ENCODE data around the gene IMMT. TPM values are rescaled to one million over a fixed set of nuclear protein-coding genes. Genes with fewer than 3 reads are reported as not detected.

Gene IMMT
- total RNA-seq, 1 experiment from 2014 or later = 112 TPM

DNA sequence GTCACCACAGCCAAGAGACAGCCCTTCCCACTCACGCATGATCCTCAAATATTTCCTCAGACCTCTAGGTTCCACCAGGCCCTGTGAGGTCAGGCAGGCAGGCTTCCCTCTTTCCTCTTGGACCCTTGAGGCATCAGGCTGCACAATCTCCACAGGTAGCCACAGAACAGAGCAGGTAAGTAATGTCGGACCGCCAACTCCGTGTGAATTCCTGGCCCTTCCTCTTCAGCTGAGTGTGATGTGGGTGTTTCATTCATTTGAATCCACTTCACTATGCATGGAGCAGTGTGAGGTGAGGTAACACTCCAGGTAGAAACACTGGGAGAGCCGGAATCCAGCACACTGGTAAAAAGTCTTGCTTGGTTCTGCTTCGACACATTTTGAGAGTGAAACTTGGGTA is 48.0 kb upstream of the IMMT start:
- Histone ChIP-seq H2BK12ac (ENCODE audit: insufficient read length, low read depth, low read length) (no peak overlapping the region), H2BK120ac (ENCODE audit: low read depth, low read length, poor library complexity, severe bottlenecking) (no peak overlapping the region), H2AK5ac (ENCODE audit: insufficient read length, low read length) (no peak overlapping the region), H3K23me2 (ENCODE audit: insufficient read length, low read depth, low read length, poor library complexity, severe bottlenecking) (no peaks in the 10 kb centered on the region), H4K20me1 (ENCODE audit: control insufficient read depth, insufficient read depth, insufficient read length) (no peaks in the 10 kb centered on the region), H3K18ac (ENCODE audit: insufficient read length, low read depth, low read length) (no peak overlapping the region), H3K27ac (ENCODE audit: insufficient read length, low read depth, low read length) (no peak overlapping the region), H3K79me1 (ENCODE audit: insufficient read depth, low read depth, low read length, poor library complexity, severe bottlenecking) (no peaks in the 10 kb centered on the region), H3K4me1 (ENCODE audit: insufficient read depth, low read length) (no peaks in the 10 kb centered on the region), H2BK15ac (ENCODE audit: low read depth, low read length) (no peak overlapping the region), H3K23ac (ENCODE audit: insufficient read length, low read depth, low read length) (no peak overlapping the region), H3K9me3 (ENCODE audit: control insufficient read depth, low read depth, low read length) (no peaks in the 10 kb centered on the region), H4K91ac (ENCODE audit: insufficient read length, low read depth, low read length) (no peak overlapping the region), H3K14ac (ENCODE audit: insufficient read depth, low read length) (no peak overlapping the region), H2BK20ac (ENCODE audit: low read depth, low read length, poor library complexity, severe bottlenecking) (no peak overlapping the region), H3K56ac (ENCODE audit: insufficient read length, low read depth, low read length) (no peak overlapping the region), H3K79me2 (ENCODE audit: insufficient read depth, low read length) (no peaks in the 10 kb centered on the region), H3K4ac (ENCODE audit: low read depth, low read length) (no peak overlapping the region), H4K5ac (ENCODE audit: insufficient read length, low read depth, low read length) (no peak overlapping the region), H3K9ac (ENCODE audit: extremely low read depth, insufficient read length, low read length) (no peak overlapping the region), H2AFZ (ENCODE audit: low read length) (no peak overlapping the region), H3K4me2 (ENCODE audit: insufficient read depth, insufficient read length, low read length) (no peak overlapping the region), H3K27me3 (ENCODE audit: insufficient read depth, low read length) (no peaks in the 10 kb centered on the region), H3T11ph (ENCODE audit: low read length) (no peak overlapping the region), H2BK5ac (ENCODE audit: insufficient read length, low read length) (no peak overlapping the region), H4K8ac (replicated peaks; ENCODE audit: insufficient read length, low read depth, low read length) (no peak overlapping the region)
- Mint-ChIP-seq H3K4me1 (peaks cover 0 to 4% of the 10 kb centered on the region in 2 experiments; a peak in 2 of 4 replicates), H3K27me3 (ENCODE audit: low read depth) (peaks cover 13% of the 10 kb centered on the region), H3K36me3 (ENCODE audit: insufficient read depth in 1 of 3, low read depth in 3 of 3) (no peaks in the 10 kb centered on the region; a peak in 1 of 7 replicates), H3K4me3 (no peak overlapping the region), H3K9me3 (peaks cover 0 to 5% of the 10 kb centered on the region in 2 experiments; a peak in 2 of 5 replicates), H3K27ac (no peak overlapping the region)
- TF ChIP-seq, protein P1, sequence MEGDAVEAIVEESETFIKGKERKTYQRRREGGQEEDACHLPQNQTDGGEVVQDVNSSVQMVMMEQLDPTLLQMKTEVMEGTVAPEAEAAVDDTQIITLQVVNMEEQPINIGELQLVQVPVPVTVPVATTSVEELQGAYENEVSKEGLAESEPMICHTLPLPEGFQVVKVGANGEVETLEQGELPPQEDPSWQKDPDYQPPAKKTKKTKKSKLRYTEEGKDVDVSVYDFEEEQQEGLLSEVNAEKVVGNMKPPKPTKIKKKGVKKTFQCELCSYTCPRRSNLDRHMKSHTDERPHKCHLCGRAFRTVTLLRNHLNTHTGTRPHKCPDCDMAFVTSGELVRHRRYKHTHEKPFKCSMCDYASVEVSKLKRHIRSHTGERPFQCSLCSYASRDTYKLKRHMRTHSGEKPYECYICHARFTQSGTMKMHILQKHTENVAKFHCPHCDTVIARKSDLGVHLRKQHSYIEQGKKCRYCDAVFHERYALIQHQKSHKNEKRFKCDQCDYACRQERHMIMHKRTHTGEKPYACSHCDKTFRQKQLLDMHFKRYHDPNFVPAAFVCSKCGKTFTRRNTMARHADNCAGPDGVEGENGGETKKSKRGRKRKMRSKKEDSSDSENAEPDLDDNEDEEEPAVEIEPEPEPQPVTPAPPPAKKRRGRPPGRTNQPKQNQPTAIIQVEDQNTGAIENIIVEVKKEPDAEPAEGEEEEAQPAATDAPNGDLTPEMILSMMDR (conservative IDR thresholded peaks at IDR 0.05) = no peak
- WGBS (ENCODE audit: extremely low coverage, insufficient read length, low lambda C conversion rate) = no CpG with 5 or more reads among the region's 6 CpGs
- DNase-seq = no peak

Data from H9 (cell line).